Activated T-helper 1 cell treated with anti-CD3 and anti-CD28 coated beads, Interleukin-12 subunit alpha, Interleukin-12 subunit beta, Interleukin-2, Interleukin-4 antibody, amounts not matched to agents 30 ng/mL and 10 ng/mL and 1 ng/mL, durations not matched to agents 14 hours and 24 hours and 36 hours (primary cell): ENCODE results near the gene SLC50A1. TPM values are rescaled to one million over a fixed set of nuclear protein-coding genes. Genes with fewer than 3 reads are reported as not detected.

Source experiments
- DNase-seq: peaks from one replicate; pipeline ENCODE4 v3.0.0; 2021; ENCODE audit warnings: low spot score
- H3K27ac Mint-ChIP-seq: one replicate; pipeline ENCODE4 v1.8.0; 2021; ENCODE audit warnings: mild to moderate bottlenecking, mixed read lengths
- H3K27me3 Mint-ChIP-seq: one replicate; pipeline ENCODE4 v1.8.0; 2022; ENCODE audit warnings: mild to moderate bottlenecking, moderate library complexity, mixed read lengths; ENCODE audit not compliant: insufficient read depth
- H3K36me3 Mint-ChIP-seq: one replicate; pipeline ENCODE4 v1.8.0; 2021; ENCODE audit warnings: low read depth, mixed read lengths
- H3K4me1 Mint-ChIP-seq: one replicate; pipeline ENCODE4 v1.8.0; 2021; ENCODE audit warnings: low read depth, mixed read lengths
- H3K4me3 Mint-ChIP-seq: one replicate; pipeline ENCODE4 v1.8.0; 2021; ENCODE audit warnings: mild to moderate bottlenecking, moderate library complexity, mixed read lengths
- H3K9me3 Mint-ChIP-seq: one replicate; pipeline ENCODE4 v1.8.0; 2021; ENCODE audit warnings: mixed read lengths
- intact Hi-C: fragments of 100-400 bp; cut with micrococcal nuclease; formaldehyde crosslinking; loops from one replicate; pipeline ENCODE4 v1.15.1; 2024
- total RNA-seq: library from RNA; stranded (reverse); gene quantifications from 2 replicates; pipeline ENCODE4 v1.2.3, GENCODE V29; 2022

Gene SLC50A1
- total RNA-seq, 1 donor from 2014 or later, result 45.7 TPM

- Mint-ChIP-seq H3K4me3 (no peak overlapping the region), H3K27me3 (no peaks in the 10 kb centered on the region), H3K36me3 (peaks cover 8% of the 10 kb centered on the region), H3K4me1 (peaks cover 21% of the 10 kb centered on the region), H3K9me3 (no peaks in the 10 kb centered on the region), H3K27ac (peak overlapping the region; percentile 71)
- intact Hi-C loops, result no loop called here
- no peak for DNase-seq
Measured at GRCh38 chr1:155188268-155188667, 52.6 kb downstream of the SLC50A1 start.

Other genes starting within 250 kb of the SLC50A1 start
- gene PMVK, start 199.1 kb upstream of the SLC50A1 start, total RNA-seq, result 42.5 and 43.3 TPM in 2 replicates
- 25.1 and 27.9 TPM in 2 replicates for gene PBXIP1, start 179.8 kb upstream of the SLC50A1 start, total RNA-seq
- gene PYGO2, start 174.1 kb upstream of the SLC50A1 start, total RNA-seq, result 34.7 and 35.0 TPM in 2 replicates
- gene SHC1, start 165.1 kb upstream of the SLC50A1 start, total RNA-seq, result 61.4 and 62.3 TPM in 2 replicates
- gene CKS1B, start 161.2 kb upstream of the SLC50A1 start, total RNA-seq, result 151 and 158 TPM in 2 replicates
- gene FLAD1, start 152.5 kb upstream of the SLC50A1 start, total RNA-seq, result 69.2 and 74.3 TPM in 2 replicates
- gene LENEP, start 142.3 kb upstream of the SLC50A1 start, total RNA-seq, result 1.5 and 1.8 TPM in 2 replicates
- gene ZBTB7B, start 133.1 kb upstream of the SLC50A1 start, total RNA-seq, result 166 and 172 TPM in 2 replicates
- 0.26 and 0.27 TPM in 2 replicates for gene DCST2, start 102.1 kb upstream of the SLC50A1 start, total RNA-seq
- gene DCST1, start 102.0 kb upstream of the SLC50A1 start, total RNA-seq, result not detected in 2 replicates
- gene ADAM15, start 84.5 kb upstream of the SLC50A1 start, total RNA-seq, result 82.9 and 86.8 TPM in 2 replicates
- gene EFNA4, start 72.1 kb upstream of the SLC50A1 start, total RNA-seq, result 5.7 and 6.8 TPM in 2 replicates
- gene EFNA3, start 57.0 kb upstream of the SLC50A1 start, total RNA-seq, result 2.8 and 3.0 TPM in 2 replicates
- not detected in 2 replicates for gene EFNA1, start 8.0 kb upstream of the SLC50A1 start, total RNA-seq
- gene DPM3, start 4.7 kb downstream of the SLC50A1 start, total RNA-seq, result 43.7 and 45.1 TPM in 2 replicates
- gene KRTCAP2, start 37.5 kb downstream of the SLC50A1 start, total RNA-seq, result 230 and 238 TPM in 2 replicates
- 10.2 and 12.6 TPM in 2 replicates for gene TRIM46, start 38.0 kb downstream of the SLC50A1 start, total RNA-seq
- gene THBS3, start 72.0 kb downstream of the SLC50A1 start, total RNA-seq, result 9.7 and 10.0 TPM in 2 replicates
- 61.8 and 62.3 TPM in 2 replicates for gene MTX1, start 72.8 kb downstream of the SLC50A1 start, total RNA-seq
- gene ENTREP3, start 119.6 kb downstream of the SLC50A1 start, total RNA-seq, result 40.3 and 45.5 TPM in 2 replicates
- 147 and 168 TPM in 2 replicates for gene SCAMP3, start 126.5 kb downstream of the SLC50A1 start, total RNA-seq
- 87.0 and 91.6 TPM in 2 replicates for gene CLK2, start 137.7 kb downstream of the SLC50A1 start, total RNA-seq
- gene HCN3, start 141.6 kb downstream of the SLC50A1 start, total RNA-seq, result 2.5 and 3.3 TPM in 2 replicates
- gene PKLR, start 165.6 kb downstream of the SLC50A1 start, total RNA-seq, result 0.05 and 0.15 TPM in 2 replicates
- gene FDPS, start 173.0 kb downstream of the SLC50A1 start, total RNA-seq, result 274 and 289 TPM in 2 replicates
- 28.7 and 34.7 TPM in 2 replicates for gene RUSC1, start 185.0 kb downstream of the SLC50A1 start, total RNA-seq